Hindlimb muscle (tissue), 1 donor: ENCODE data around the gene PIGBOS1. TPM values are rescaled to one million over a fixed set of nuclear protein-coding genes. Genes with fewer than 3 reads are reported as not detected.
"Not testable (repeated sequence)": the region's sequence is repeated elsewhere in the genome, so short reads cannot be mapped to it uniquely, and the experiment has no call there.

Source experiments
- DNase-seq: peaks from one replicate; pipeline ENCODE4 v3.0.0-alpha.2; 2013
- polyA plus RNA-seq: library from polyadenylated mRNA; unstranded; fragments of 120-200 nt; gene quantifications from one replicate; pipeline ENCODE4 v1.2.1, GENCODE V29; 2013; ENCODE audit not compliant: insufficient read length

Gene PIGBOS1
- 14.4 TPM for polyA plus RNA-seq

- peak; percentile 89 for DNase-seq
Observed at GRCh38 chr15:55318588-55319494, at the start of gene PIGBOS1, which contains the start of gene PIGB. PIGBOS1 (minus strand) TSS chr15:55319123; CDS start chr15:55317792, 1,331 bp downstream. PIGB (plus strand) TSS chr15:55319222; CDS start chr15:55319251, 29 bp downstream.

GRCh38 chr15:55366981-55367380, 48.1 kb upstream of the PIGBOS1 start:
- DNase-seq: no peak

- DNase-seq: no peak
Observed at GRCh38 chr15:55362641-55363040, 43.7 kb upstream of the PIGBOS1 start.

GRCh38 chr15:55361048-55361447, 42.1 kb upstream of the PIGBOS1 start:
- DNase-seq: no peak

GRCh38 chr15:55360256-55360655, 41.3 kb upstream of the PIGBOS1 start:
- DNase-seq: no peak

GRCh38 chr15:55358471-55358870, 39.5 kb upstream of the PIGBOS1 start:
- DNase-seq: no peak

GRCh38 chr15:55357774-55358173, 38.9 kb upstream of the PIGBOS1 start:
- DNase-seq: no peak

- no peak for DNase-seq
Observed at GRCh38 chr15:55356985-55357585, 38.2 kb upstream of the PIGBOS1 start.

- no peak for DNase-seq
Observed at GRCh38 chr15:55353025-55353424, 34.1 kb upstream of the PIGBOS1 start.

GRCh38 chr15:55349282-55349681, 30.4 kb upstream of the PIGBOS1 start:
- DNase-seq: no peak

- DNase-seq: no peak
Observed at GRCh38 chr15:55348281-55348778, 29.4 kb upstream of the PIGBOS1 start.

- no peak for DNase-seq
Observed at GRCh38 chr15:55344206-55344605, 25.3 kb upstream of the PIGBOS1 start.

- DNase-seq: no peak
Observed at GRCh38 chr15:55343168-55343567, 24.2 kb upstream of the PIGBOS1 start.

- DNase-seq: no peak
Observed at GRCh38 chr15:55337160-55337559, 18.2 kb upstream of the PIGBOS1 start.

- no peak for DNase-seq
Observed at GRCh38 chr15:55334997-55335396, 16.1 kb upstream of the PIGBOS1 start.

- DNase-seq: no peak
Observed at GRCh38 chr15:55334371-55334770, 15.4 kb upstream of the PIGBOS1 start.

- no peak for DNase-seq
Observed at GRCh38 chr15:55327387-55327786, 8.5 kb upstream of the PIGBOS1 start.

GRCh38 chr15:55322467-55322866, 3.5 kb upstream of the PIGBOS1 start:
- DNase-seq: no peak

GRCh38 chr15:55320963-55321362, 2.0 kb upstream of the PIGBOS1 start:
- no peak for DNase-seq

GRCh38 chr15:55320238-55320550, 1.3 kb upstream of the PIGBOS1 start:
- peak; percentile 8 for DNase-seq

- DNase-seq: peak; percentile 29
Observed at GRCh38 chr15:55319537-55320237, 764 bp upstream of the PIGBOS1 start.

GRCh38 chr15:55302801-55303200, 16.1 kb downstream of the PIGBOS1 start:
- DNase-seq: not testable (repeated sequence)

- no peak for DNase-seq
Observed at GRCh38 chr15:55297315-55297714, 21.6 kb downstream of the PIGBOS1 start.
